ACC112 (cell line): ENCODE measurements around the gene WDR1.

Source experiments
- H2AFZ ChIP-seq: fragments of 200-600 bp; sonication (generic); one replicate; pipeline ENCODE4 v1.6.0; 2017; ENCODE audit warnings: antibody characterized with exemption, low read length; ENCODE audit not compliant: unreplicated experiment
- H3K27ac ChIP-seq: fragments of 200-600 bp; sonication (generic); 2 replicates; pipeline ENCODE4 v1.5.1; 2014; ENCODE audit warnings: low read depth, mild to moderate bottlenecking, antibody characterized with exemption, low read length, moderate library complexity
- H3K27me3 ChIP-seq: fragments of 200-600 bp; sonication (generic); 2 replicates; pipeline ENCODE4 v1.6.1; 2014; ENCODE audit warnings: mild to moderate bottlenecking, antibody characterized with exemption, low read length, moderate library complexity, mixed read lengths; ENCODE audit not compliant: insufficient read depth
- H3K36me3 ChIP-seq: fragments of 200-600 bp; sonication (generic); 2 replicates; pipeline ENCODE4 v1.6.1; 2016; ENCODE audit warnings: mild to moderate bottlenecking, antibody characterized with exemption, low read length, moderate library complexity, mixed read lengths; ENCODE audit not compliant: insufficient read depth
- H3K4me1 ChIP-seq: fragments of 200-600 bp; sonication (generic); one replicate; pipeline ENCODE4 v1.6.1; 2016; ENCODE audit warnings: low read length, mixed read lengths; ENCODE audit not compliant: insufficient read depth, unreplicated experiment, control insufficient read depth
- H3K4me3 ChIP-seq: fragments of 200-600 bp; sonication (generic); 2 replicates; pipeline ENCODE4 v1.5.1; 2014; ENCODE audit warnings: mild to moderate bottlenecking, low read depth, low read length
- H3K79me2 ChIP-seq: fragments of 200-600 bp; sonication (generic); one replicate; pipeline ENCODE4 v1.6.0; 2016; ENCODE audit warnings: low read length; ENCODE audit not compliant: control insufficient read depth, unreplicated experiment, insufficient read depth

WDR1 gene

GRCh38 chr4:10050261-10050661, 66.3 kb downstream of the WDR1 start:
- peaks cover 36% of the 10 kb centered on the region for H3K27me3 ChIP-seq
- no peak overlapping the region for H3K27ac ChIP-seq
- H3K79me2 ChIP-seq: no peaks in the 10 kb centered on the region
- no peaks in the 10 kb centered on the region for H3K36me3 ChIP-seq
- no peaks in the 10 kb centered on the region for H3K4me1 ChIP-seq
- H2AFZ ChIP-seq: no peak overlapping the region
- no peak overlapping the region for H3K4me3 ChIP-seq

- Histone ChIP-seq H3K27ac (no peak overlapping the region), H3K79me2 (no peaks in the 10 kb centered on the region), H3K4me3 (no peak overlapping the region), H3K4me1 (no peaks in the 10 kb centered on the region), H3K27me3 (peaks cover 30% of the 10 kb centered on the region), H3K36me3 (no peaks in the 10 kb centered on the region), H2AFZ (no peak overlapping the region)
Observed at GRCh38 chr4:10048941-10049697, 67.5 kb downstream of the WDR1 start.

GRCh38 chr4:10047967-10048366, 68.6 kb downstream of the WDR1 start:
- Histone ChIP-seq H3K27ac (no peak overlapping the region), H3K4me1 (no peaks in the 10 kb centered on the region), H3K36me3 (no peaks in the 10 kb centered on the region), H3K4me3 (no peak overlapping the region), H2AFZ (no peak overlapping the region), H3K27me3 (peaks cover 31% of the 10 kb centered on the region; the same call in 1 of the 2 replicates), H3K79me2 (no peaks in the 10 kb centered on the region)

DNA sequence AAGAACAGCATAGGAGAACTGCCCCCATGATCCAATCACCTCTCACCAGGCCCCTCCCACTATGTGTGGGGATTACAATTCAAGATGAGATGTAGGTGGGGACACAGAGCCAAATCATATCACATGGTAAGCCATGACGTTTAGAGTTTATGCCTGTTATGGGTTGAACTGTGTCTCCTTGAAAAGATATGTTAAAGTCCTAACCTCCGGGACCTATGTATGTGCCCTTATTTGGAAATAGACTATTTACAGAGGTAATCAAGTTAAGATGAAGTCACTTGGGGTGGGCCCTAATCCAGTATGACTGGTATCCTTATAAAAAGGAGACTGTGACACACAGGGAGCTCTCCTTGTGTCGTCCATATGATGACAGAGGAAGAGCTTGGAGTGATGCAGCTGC, 70.1 kb downstream of the WDR1 start:
- Histone ChIP-seq H3K27ac (no peak overlapping the region), H3K4me1 (no peaks in the 10 kb centered on the region), H3K36me3 (no peaks in the 10 kb centered on the region)

GRCh38 chr4:10045481-10045880, 71.1 kb downstream of the WDR1 start:
- no peaks in the 10 kb centered on the region for H3K79me2 ChIP-seq
- no peaks in the 10 kb centered on the region for H3K36me3 ChIP-seq
- H3K27me3 ChIP-seq: peaks cover 32% of the 10 kb centered on the region; the same call in 1 of the 2 replicates
- H3K27ac ChIP-seq: no peak overlapping the region
- H2AFZ ChIP-seq: no peak overlapping the region
- no peaks in the 10 kb centered on the region for H3K4me1 ChIP-seq
- H3K4me3 ChIP-seq: no peak overlapping the region

More for the DNA sequence above, 70.1 kb downstream of the WDR1 start:
- Histone ChIP-seq H2AFZ (no peak overlapping the region), H3K27me3 (peaks cover 32% of the 10 kb centered on the region; the same call in 1 of the 2 replicates), H3K4me3 (no peak overlapping the region), H3K79me2 (no peaks in the 10 kb centered on the region)

DNA sequence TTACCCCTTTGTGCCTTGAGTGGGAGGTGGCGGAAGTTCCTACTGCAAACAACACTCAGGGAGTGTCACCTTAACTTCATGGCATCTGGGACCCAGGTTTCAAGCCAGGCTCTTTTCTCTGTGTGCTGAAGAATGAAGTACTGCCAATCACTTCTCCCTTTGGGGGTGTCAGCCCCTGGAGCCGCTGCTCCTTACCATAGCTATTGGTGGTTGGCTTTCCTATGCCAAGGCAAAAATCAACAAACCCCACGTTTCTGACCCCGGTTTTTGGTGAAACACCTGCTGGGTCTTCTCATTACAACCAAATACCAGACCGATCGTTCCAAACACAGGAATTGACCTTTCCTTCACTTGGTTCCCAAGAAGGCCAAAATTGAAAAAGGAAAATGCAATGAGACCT, 75.6 kb downstream of the WDR1 start:
- no peak overlapping the region for H2AFZ ChIP-seq
- H3K27me3 ChIP-seq: peaks cover 37% of the 10 kb centered on the region
- no peak overlapping the region for H3K4me3 ChIP-seq
- no peaks in the 10 kb centered on the region for H3K79me2 ChIP-seq
- H3K36me3 ChIP-seq: no peaks in the 10 kb centered on the region
- H3K4me1 ChIP-seq: no peaks in the 10 kb centered on the region
- H3K27ac ChIP-seq: no peak overlapping the region

DNA sequence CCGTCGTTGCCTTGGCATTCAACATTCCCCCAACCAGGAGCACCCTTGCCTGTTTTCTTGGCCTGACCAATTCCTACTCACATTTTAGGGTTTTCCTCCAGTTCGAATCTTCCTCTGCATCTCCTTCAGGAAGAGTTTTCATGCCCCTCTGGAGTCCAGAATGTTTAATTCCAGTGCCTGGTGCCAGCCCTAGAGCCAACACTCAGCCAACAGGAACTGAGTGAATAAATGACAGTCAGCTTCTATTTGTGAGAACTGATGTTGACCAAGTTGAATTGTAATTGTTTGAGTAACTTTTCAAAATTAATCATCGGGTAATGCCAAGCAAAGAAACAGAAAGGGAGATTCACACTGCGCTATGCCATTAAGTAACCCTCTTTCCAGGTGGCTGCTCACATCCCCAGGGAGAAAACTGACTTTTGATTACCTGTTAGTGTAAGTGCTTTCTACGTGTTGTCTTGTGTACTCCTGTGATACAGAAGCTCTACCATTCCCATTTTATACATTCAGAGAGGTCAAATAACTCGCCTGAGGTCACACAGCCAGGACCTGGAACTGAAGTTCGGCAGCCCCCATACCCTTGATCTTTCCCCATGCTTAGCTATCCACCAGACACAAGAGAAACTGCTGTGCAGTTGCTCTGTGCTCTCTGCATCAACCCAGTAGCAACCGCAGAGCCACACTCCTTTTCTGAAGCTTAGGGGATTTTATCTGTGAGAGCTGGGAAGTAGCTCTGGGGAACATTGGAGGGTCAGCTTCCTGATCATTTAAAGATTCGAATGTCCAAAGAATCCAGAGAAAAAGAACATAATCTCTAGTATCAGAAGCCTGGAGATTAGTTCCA, 76.3 kb downstream of the WDR1 start:
- Histone ChIP-seq H3K27ac (no peak overlapping the region), H2AFZ (no peak overlapping the region), H3K4me1 (no peaks in the 10 kb centered on the region), H3K79me2 (no peaks in the 10 kb centered on the region), H3K27me3 (peaks cover 37% of the 10 kb centered on the region), H3K4me3 (no peak overlapping the region), H3K36me3 (no peaks in the 10 kb centered on the region)

DNA sequence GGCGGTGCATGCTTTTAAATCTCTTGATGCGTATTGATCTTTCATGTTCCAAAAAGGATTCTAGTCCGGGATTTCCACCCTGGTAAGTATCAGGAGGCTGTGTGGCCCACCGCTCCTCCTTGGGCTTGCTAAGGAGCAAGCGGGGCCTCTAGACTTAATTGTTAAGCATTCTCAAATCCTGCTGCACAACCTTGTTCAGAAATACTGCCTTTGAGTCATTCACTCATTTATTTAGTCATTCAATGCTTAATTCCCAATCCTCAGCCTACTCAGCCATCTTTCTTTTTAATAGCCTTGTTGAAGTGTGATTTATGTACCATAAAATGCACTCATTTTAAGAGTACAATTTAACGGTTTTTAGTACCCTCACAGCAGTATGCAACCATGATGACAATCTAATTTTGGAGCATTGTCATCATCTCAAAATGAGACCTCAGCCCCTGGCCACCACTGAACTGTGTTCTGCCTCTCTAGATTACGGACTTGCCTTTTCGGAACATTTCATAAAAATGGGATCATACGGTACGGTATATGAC, 79.7 kb downstream of the WDR1 start:
- Histone ChIP-seq H3K4me3 (no peak overlapping the region), H3K27ac (no peak overlapping the region), H3K79me2 (no peaks in the 10 kb centered on the region), H3K4me1 (peaks cover 26% of the 10 kb centered on the region), H3K36me3 (no peaks in the 10 kb centered on the region), H2AFZ (no peak overlapping the region), H3K27me3 (peaks cover 27% of the 10 kb centered on the region)

DNA sequence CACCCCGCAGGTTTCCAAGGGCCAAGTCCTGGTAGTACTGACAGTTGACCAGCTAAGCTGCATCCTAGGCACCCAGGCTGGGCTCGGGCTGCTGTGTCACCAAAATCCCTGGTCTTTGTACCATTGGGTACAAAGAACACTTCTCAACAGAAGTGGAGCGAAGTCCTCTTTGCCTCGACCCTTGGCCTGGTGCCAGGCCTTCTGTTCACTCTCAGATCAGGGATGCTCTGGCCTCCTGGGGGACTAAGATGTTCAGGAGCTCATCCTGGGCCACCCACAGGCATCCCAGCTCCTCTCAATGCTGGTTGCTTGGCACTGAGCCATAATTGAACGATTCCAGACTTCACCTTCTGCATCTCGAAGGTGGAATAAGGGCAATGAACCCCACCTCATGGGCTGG, 81.5 kb downstream of the WDR1 start:
- no peaks in the 10 kb centered on the region for H3K36me3 ChIP-seq
- peaks cover 34% of the 10 kb centered on the region for H3K4me1 ChIP-seq
- no peak overlapping the region for H2AFZ ChIP-seq
- no peak overlapping the region for H3K27ac ChIP-seq
- no peaks in the 10 kb centered on the region for H3K79me2 ChIP-seq
- H3K27me3 ChIP-seq: peaks cover 15% of the 10 kb centered on the region
- no peak overlapping the region for H3K4me3 ChIP-seq

GRCh38 chr4:10034612-10035104, 81.9 kb downstream of the WDR1 start:
- H3K27me3 ChIP-seq: peaks cover 10% of the 10 kb centered on the region; the same call in 1 of the 2 replicates
- peaks cover 34% of the 10 kb centered on the region for H3K4me1 ChIP-seq
- no peaks in the 10 kb centered on the region for H3K79me2 ChIP-seq
- no peaks in the 10 kb centered on the region for H3K36me3 ChIP-seq
- H2AFZ ChIP-seq: no peak overlapping the region
- no peak overlapping the region for H3K4me3 ChIP-seq
- H3K27ac ChIP-seq: no peak overlapping the region
